SIG-M5 treated with dmso at 0.1 percent for 504 hours (cell line): Measurements from ENCODE around the gene TRAFD1.
"Not testable (repeated sequence)": the region's sequence is repeated elsewhere in the genome, so short reads cannot be mapped to it uniquely, and the experiment has no call there.

Source experiments
- DNase-seq: peaks from one replicate; lab custom pipeline; 2025; ENCODE audit not compliant: unreplicated experiment; lab: John Stamatoyannopoulos, UW

Gene TRAFD1, protein sequence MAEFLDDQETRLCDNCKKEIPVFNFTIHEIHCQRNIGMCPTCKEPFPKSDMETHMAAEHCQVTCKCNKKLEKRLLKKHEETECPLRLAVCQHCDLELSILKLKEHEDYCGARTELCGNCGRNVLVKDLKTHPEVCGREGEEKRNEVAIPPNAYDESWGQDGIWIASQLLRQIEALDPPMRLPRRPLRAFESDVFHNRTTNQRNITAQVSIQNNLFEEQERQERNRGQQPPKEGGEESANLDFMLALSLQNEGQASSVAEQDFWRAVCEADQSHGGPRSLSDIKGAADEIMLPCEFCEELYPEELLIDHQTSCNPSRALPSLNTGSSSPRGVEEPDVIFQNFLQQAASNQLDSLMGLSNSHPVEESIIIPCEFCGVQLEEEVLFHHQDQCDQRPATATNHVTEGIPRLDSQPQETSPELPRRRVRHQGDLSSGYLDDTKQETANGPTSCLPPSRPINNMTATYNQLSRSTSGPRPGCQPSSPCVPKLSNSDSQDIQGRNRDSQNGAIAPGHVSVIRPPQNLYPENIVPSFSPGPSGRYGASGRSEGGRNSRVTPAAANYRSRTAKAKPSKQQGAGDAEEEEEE

DNA sequence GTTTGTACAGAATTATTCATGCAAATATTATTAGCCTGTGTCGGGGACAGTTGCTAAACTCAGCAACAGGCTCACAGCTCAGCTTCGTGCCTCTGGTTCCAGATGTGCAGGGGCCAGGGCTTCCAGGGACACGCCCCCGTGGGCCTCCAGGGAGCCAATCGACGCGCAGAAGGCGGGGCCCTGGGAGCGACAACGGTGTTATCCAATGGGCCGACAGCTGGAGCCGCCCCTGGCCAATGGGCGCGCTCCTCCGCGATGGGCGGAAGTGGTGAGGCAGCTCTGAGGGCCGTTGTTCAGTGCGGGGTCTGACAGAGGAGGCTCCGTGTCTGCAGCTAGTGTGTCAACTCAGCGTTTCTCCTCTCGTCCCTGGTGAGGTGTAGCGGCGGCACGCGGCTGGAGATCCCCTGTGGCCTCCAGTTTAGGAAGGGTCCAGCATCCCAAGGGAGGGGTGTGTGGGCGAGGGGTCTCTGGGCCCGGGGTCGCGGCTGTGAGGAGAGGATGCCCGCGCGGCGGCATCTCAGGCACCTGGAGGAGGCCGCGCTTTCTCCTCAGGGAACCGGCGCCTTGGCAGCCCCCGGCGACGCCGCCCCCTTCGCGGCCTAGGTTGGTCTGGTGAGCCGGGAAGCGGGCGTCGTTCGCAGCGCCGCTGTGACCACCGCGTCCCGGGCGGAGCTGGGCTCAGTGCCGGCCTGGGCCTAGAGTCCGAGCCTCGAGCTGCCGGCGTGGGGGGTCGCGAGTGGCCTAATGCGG is at the start of gene TRAFD1:
TSS of gene TRAFD1 (plus strand) at position 311 of the 750 bp plus-strand sequence. CDS start 4,963 bp downstream, outside the sequence.
- peak; percentile 97 for DNase-seq

DNA sequence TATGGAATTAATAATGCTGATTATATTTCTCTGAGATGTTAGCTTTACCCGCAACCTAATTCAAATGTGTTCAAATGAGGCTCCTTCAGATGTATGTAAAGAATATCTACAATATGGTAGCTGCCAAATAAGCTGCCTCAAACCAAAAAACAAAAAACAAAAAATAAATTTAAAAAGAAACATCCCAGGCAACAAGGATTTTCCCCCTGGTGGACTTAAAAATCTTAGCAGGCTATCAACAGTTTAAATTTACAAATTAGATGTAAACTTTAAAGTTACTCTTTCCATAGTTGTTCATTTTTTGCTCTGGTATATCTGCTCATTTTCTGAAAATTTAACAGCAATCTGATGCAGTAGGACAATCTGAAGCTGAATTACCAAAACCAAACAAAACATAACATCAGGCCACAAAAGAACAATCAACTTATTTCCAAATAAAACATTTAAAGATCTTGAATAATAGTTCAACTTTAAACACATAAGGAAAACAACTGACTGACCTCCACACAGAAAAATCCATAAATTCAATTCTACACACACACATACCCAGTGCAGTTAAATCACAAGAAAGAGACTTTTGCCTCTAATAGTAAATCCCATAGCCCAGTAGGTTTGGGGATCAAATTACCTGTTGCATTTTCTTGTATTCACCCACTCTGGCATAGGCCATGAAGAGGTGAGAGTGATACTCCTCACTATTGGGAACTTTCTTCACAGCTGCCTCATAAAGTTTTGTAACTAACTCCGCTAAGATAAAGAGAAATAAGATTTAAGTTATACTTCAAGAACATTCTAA is 38.1 kb upstream of the TRAFD1 start:
- no peak for DNase-seq

DNA sequence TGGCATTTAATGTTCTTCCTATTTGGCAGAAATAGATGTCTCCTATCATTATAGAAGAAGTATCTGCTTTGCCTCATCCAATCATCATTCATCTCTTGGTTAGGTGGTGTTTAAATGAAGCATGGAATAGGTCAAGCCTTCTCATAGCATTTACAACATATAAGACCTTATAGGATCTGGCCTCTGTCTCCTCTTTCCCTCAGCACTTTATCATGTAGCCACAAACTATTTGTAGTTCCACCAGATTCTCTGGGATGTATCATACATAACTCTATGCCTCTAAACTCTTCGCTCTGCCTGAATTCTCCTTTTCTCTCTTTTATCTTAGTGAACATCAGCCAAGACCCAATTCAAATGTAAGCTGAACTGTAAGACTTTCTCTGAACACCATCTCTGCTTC is 37.5 kb upstream of the TRAFD1 start:
- DNase-seq = no peak

DNA sequence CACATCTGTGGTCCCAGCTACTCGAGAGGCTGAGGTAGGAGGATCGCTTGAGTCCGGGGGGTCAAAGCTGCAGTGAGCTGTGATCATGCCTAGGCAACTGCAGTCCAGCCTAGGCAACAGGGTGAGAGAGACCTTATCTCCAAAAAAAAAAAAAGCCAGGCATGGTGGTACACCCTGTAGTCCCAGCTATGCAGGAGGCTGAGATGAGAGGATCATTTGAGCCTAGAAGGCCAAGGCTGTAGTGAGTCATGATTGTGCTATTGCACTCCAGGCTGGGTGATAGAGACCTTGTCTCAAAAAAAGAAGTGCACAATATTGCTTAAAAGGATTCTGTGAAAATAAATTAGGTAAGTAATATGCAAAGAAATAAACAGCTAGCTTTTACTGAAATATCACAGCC is 33.8 kb upstream of the TRAFD1 start:
- DNase-seq = no peak

DNA sequence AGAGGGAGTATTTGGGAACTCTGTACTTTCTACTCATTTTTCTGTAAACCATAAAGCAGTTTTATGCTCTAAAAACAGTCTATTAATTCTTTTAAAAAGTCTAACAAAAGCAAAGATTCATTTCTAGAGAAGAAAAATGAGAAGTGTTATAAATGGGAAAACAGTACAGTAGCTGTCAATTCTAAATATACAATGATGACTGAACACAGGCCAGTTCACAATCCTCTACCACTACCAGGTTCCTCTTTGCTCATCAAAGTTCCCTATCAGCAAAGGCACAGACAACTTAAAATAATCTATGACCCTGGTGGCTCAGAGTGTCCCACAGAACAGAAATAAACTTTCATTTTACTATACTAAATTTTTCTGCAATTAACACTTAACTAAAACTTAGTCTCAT is 29.3 kb upstream of the TRAFD1 start:
- peak; percentile 65 for DNase-seq

DNA sequence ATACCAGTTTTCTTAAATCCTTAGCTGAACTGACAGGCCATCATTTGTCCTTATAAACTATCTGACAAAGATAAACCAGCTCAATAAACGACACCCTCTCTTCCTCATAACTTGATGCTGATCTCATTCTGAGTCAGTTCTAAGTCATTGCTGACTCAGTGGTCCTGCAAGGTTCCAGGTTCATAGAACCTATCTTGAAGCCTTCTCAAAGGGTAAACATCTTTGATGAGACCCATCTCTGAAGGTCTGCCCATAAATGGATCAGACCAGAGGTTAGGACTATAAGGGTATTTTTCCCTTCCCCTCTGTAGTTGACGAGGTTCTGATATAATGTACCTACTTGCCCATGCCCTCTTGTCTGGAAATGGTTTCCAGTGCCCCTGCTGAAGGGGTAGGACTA is 28.7 kb upstream of the TRAFD1 start:
- DNase-seq = peak; percentile 16

DNA sequence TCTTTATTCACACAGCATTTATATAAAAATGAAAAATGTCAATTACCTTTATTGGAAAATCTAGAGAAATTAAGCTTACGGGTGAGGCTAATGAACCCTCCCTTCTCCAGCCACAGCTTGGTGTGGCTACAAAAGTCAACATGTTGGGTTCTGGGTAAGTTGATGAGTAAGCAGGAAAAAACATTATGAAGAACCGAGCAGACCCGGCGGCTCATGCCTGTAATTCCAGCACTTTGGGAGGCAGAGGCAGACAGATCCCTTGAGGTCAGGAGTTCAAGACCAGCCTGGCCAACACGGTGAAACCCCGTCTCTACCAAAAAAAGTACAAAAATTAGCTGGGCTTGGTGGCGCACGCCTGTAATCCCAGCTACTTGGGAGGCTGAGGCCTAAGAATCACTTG is 27.7 kb upstream of the TRAFD1 start:
- DNase-seq = no peak

DNA sequence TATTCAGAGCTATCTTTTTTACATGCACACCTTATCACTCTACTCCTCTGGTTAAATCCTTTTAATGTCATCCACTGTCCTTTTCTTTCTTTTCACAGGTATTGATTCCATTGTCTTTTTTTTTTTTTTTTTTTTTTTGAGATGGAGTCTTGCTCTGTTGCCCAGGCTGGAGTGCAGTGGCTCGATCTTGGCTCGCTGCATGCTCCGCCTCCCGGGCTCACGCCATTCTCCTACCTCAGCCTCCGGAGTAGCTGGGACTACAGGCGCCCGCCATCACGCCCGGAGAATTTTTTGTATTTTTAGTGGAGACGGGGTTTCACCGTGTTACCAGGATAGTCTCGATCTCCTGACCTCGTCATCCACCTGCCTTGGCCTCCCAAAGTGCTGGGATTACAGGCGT is 24.9 kb upstream of the TRAFD1 start:
- DNase-seq = not testable (repeated sequence)

DNA sequence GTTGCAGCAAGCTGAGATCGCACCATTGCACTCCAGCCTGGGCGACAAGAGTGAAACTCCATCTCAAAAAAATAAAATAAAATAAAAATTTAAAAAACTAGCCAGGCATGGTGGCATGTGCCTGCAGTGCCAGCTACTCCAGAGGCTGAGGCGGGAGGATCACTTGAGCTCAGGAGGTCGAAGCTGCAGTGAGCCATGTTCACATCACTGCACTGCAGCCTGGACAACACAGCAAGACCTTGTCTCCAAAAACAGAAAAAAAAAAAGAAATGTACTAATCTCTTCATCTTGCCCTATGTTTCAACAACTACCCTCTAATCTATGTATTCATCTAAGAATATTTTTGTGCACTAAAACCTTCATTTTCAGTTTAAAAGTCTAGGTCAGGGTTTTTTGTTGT is 23.2 kb upstream of the TRAFD1 start:
- DNase-seq = no peak

DNA sequence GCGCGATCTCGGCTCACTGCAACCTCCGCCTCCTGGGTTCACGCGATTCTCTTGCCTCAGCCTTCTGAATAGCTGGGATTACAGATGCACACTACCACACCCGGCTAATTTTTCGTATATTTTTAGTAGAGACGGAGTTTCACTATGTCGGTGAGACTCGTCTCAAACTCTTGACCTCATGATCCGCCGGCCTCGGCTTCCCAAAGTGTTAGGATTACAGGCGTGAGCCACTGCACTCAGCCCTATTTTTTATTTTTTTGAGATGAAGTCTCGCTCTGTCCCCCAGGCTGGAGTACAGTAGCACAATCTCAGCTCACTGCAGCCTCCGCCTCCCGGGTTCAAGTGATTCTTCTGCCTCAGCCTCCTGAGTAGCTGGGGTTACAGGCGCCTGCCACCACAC is 22.6 kb upstream of the TRAFD1 start:
- not testable (repeated sequence) for DNase-seq

DNA sequence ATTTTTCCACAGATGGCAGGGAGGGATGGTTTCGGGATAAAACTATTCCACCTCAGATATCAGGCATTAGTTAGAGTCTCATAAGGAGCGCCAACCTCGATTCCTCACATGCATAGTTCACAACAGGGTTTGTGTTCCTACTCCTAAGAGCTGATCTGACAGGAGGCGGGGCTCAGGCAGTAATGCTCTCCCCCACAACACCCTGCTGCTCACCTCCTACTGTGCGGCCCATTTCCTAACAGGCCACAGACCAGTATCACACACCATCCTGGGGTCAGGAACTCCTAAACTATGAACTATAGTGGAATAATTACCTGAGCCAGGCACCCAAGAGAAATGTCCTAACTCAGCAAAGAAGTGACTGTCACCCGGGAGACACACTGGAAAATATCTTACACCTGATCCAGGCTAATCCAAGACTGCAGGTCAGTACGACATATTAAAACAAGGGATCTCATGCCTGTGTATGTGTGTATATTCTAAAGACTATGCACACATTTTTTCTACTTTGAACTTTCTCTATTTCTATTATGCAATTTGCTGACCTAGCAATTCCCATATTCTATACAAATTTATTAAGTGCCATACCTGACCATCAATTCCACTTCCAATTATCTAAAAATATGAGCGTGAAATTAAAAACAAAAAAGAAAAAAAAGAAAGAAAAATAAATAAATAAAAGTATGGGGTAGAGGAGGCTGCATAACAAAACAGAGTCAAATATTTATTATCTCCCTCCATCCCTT is 21.4 kb upstream of the TRAFD1 start:
- no peak for DNase-seq

DNA sequence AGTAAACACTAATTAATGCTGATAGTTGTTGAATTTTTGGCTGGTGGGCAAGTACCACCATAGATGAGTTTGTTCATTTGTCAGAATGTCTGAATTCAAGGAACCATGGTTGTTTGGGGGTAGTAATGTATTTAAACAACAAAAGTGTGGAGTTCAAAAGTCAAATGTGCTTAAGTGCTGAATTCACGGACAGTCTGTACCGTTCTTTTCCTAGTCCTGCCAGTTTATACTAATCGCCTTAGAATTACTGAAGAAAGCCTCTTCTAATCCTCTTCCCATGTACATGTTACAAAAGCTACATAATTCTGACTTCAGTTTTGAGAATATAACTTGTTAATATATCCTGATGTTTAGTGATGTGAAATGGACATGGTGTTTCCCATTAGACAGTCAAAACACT is 19.5 kb upstream of the TRAFD1 start:
- DNase-seq = no peak

DNA sequence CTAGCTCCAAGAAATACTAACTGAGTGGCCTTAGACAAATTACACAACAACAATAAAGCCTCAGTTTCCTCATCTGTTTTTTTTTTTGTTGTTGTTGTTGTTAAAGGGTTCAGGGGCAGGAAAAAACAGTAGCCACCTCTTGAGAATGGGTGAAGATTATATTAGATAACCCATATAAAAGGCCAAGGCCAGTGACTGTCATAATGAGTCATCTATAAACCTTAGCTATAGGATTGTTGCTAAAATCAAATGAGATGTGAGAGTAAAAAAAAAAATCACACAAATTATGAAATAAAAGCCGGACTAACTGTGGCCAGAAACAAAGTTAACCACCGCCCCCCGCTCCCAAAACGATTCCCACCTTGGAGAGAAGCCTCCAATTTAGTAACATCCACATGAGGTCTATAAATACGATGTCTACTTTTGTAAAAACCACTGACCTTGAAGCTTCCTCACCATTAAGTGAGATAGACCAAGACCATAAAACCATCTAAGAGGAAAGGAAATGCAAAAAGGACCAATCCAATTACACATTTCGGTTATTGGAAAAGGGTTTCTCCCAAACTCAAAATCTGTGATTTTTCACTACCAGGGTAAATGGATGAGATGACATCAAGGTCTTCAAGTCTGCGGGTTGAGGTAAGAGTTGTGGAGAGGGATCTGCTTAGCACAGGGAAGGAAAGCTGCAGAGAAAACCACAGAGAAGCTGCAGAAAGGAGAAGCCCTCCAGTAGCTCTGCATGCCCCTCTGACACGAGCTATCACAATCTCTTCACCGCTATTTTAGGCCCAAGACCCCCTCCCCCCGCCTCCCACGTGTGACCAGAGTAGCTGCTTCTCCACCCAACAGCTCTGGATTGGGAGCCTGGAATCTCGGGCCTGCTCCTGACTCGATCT is 17.8 kb upstream of the TRAFD1 start:
- peak; percentile 92 for DNase-seq

DNA sequence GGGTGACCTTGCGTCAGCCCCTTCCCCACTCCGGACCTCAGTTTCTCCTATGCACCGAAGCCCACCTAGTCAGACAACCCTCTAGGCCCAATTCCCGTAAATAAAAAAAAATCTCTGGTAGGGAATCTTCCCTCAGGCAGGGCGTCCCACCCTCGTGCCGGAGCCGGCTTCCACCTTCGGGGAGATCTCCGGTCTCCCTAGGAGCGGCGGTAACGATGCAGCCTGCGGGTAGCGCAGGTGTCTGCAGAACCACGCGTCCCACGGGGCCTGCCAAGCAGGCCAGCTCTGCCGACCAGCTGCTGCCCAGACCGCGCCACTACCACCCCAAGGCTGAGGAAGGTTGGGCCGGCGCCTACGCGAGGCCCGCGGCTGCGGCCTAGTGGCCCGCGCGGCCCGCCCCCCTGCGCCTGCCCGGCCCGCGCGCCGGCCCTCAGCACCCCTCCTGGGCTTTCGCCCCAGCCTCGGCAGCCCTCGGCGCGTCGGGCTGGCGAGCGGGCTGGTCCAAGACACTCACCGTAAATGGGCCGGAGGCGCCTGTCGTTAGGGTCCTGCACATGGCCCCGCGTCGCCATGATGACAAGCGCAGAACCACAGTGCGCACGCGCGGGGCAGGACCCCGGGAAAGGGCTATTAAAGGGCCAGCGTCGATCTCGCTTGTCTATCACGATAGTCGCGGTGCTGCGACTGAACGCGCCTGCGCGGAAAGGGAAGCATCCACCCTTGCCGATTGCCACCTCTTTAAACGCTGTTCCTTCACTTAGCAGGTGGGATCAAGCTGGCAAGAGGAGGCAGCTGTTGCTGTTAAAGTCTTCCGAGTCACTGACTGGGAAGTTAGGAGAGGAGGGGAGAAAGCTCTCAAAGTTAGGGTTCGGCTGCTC is 16.9 kb upstream of the TRAFD1 start, which contains the start of gene NAA25:
TSS of gene NAA25 (minus strand) at position 582 of the 878 bp plus-strand sequence. CDS start at position 572, 10 bp downstream.
- DNase-seq = peak; percentile 81

DNA sequence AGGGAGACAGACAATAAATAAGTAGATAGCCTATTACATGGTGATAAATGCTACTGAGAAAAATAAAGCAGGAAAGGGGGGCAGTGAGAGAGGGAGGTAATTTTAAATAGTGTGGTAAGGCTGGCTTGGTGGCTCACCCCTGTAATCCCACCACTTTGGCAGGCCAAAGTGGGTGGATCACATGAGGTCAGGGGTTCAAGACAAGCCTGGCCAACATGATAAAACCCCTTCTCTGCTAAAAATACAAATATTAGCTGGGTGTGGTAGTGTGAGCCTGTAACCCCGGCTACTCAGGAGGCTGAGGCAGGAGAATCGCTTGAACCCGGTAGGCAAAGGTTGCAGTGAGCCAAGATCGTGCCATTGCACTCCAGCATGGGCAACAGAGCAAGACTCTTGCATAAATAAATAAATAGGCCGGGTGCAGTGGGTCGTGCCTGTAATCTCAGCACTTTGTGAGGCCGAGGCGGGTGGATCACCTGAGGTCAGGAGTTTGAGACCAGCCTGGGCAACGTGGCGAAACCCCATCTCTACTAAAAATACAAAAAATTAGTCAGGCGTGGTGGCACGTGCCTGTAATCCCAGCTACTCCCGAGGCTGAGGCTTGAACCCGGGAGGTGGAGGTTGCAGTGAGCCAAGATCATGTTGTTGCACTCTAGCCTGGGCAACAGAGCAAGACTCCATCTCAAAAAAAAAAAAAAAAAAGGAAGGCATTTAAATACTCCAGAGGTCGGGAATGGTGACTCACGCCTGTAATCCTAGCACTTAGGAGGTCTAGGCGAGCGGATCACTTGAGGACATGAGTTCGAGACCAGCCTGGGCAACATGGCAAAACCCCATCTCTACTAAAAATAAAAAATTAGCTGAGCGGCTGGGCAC is 14.3 kb upstream of the TRAFD1 start:
- DNase-seq = not testable (repeated sequence)

DNA sequence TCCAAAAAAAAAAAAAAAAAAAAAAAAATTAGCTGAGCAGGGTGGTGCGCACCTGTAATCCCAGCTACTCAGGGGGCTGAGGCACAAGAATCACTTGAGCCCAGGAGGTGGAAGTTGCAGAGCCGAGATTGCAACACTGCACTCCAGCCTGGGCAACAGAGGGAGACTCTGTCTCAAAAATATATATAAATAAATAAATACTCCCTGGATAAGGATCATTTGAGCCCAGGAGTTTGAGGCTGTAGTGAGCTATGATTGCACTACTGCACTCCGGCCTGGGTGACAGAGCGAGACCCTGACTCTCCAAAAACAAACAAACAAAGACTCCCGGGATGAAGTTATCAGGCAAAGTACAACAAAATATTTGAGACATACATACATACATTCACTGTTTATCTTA is 13.4 kb upstream of the TRAFD1 start:
- no peak for DNase-seq

DNA sequence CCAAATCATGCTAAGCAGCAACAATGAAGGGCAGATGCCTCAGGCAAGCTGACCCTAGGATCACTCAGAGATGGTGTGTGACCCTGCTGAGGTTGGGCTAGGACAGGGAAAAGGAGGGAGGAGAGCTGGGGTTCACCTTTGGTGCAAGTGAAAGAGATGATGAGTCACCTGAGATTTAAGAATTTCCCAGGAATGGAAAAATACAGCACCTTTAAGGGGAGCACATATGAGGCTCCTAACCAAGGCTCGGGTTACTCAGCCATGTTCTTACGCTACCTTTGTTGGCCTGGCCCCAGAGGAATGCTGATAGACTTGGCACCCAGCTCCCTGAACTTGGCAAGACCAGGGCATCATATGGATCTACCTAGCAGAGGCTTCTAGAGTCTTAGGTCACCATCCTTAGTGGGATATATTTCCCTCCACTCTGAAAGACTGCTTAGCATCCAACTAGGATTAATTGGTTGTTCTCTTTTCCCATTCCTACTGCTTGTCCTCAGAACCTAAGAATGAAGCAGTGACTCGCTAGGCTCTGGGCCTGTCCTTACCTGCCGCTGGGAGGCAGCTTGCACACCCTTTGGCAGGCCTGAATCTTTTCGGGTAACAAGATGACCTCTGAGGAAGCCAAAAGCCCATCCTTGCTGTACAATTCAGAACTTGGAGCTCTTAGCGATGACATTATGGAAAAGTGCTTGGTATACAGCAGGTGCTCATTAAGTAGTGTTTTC is 12.8 kb upstream of the TRAFD1 start:
- peak; percentile 51 for DNase-seq
